T-helper 2 cell treated with Interferon-gamma antibody and Interleukin-4, amounts not matched to agents 100 ng/mL and 5 ng/mL, for 36 hours (primary cell): ENCODE measurements around the gene DAP. TPM values are rescaled to one million over a fixed set of nuclear protein-coding genes. Genes with fewer than 3 reads are reported as not detected.

ENCODE experiments used
- intact Hi-C: fragments of 100-400 bp; cut with micrococcal nuclease; formaldehyde crosslinking; loops from one replicate; pipeline ENCODE4 v1.15.1; 2023
- total RNA-seq: library from RNA; stranded (reverse); gene quantifications from 2 replicates; pipeline ENCODE4 v1.2.3, GENCODE V29; 2022

DAP gene
- total RNA-seq, 1 donor from 2014 or later = 65.8 TPM

GRCh38 chr5:10635867-10636350, 125.1 kb downstream of the DAP start:
- intact Hi-C loops = loop anchor here (1.0 to 10.0 kb wide), 3 partner anchors 125 to 381 kb away; partner anchors contain the start of genes CCT5, DAP and MARCHF6

- intact Hi-C loops = loop anchor here (1.0 to 10.0 kb wide), 3 partner anchors 126 to 381 kb away; partner anchors contain the start of genes CCT5, DAP and MARCHF6
Observed at GRCh38 chr5:10635257-10635866, 125.7 kb downstream of the DAP start.

- intact Hi-C loops = loop anchor here (2.0 to 10.0 kb wide), 3 partner anchors 37 to 380 kb away; partner anchors contain the start of genes CCT5 and MARCHF6
Observed at GRCh38 chr5:10634562-10634961, 126.5 kb downstream of the DAP start.

DNA sequence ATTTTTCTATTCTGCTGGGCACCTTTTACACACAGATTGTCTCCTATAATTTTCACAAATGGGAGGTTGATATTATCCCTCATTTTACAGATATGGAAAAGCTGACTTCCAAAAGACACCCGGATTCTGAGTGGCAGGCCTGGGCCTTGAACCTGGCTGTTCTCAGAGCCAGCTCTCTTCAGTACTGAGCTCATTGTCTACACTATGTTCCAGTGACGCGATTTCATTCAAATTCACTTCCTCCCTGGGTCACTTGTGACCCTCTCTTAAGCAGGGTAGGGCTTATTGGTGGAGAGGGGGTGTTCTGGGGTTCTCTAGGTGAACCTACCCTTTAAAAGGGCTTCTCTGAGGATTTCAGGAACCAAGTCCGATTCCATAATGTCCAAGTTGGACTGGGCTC, 127.0 kb downstream of the DAP start:
- intact Hi-C loops = loop anchor here (2.0 to 10.0 kb wide), 3 partner anchors 37 to 379 kb away; partner anchors contain the start of genes CCT5 and MARCHF6

DNA sequence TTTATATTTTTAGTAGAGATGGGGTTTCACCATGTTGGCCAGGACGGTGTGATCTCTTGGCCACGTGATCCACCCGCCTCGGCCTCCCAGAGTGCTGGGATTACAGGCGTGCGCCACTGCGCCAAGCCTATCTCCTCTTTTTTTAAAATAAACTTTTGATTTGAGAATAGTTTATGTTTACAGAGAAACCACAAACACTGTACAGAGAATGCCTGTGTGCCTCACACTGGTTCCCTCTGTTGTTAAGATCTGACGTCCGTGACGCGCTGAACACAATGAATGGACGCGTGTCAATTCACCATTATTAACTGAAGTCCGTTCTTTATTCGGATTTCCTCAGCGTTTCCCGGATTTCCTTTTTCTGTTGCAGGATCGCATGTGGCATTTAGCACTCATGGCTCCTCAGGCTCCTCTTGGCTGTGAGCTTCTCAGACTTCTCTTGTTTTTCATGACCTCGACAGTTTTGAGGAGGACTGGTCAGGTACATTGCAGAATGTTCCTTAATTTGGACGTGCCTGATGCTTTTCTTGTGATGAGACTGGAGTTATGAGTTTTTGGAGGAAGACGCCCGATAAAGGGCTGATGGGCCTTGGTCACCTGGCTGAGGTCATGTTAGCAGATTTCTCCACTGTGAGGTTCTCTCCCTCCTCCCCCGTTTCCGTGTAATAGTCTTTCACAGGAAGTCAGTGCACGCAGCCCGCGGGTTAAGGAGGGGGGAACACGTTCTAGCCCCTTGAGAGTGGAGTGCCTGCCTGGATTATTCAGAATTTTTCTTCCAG, 127.6 kb downstream of the DAP start:
- intact Hi-C loops = loop anchor here (2.0 to 10.0 kb wide), 3 partner anchors 36 to 379 kb away; partner anchors contain the start of genes CCT5 and MARCHF6

DNA sequence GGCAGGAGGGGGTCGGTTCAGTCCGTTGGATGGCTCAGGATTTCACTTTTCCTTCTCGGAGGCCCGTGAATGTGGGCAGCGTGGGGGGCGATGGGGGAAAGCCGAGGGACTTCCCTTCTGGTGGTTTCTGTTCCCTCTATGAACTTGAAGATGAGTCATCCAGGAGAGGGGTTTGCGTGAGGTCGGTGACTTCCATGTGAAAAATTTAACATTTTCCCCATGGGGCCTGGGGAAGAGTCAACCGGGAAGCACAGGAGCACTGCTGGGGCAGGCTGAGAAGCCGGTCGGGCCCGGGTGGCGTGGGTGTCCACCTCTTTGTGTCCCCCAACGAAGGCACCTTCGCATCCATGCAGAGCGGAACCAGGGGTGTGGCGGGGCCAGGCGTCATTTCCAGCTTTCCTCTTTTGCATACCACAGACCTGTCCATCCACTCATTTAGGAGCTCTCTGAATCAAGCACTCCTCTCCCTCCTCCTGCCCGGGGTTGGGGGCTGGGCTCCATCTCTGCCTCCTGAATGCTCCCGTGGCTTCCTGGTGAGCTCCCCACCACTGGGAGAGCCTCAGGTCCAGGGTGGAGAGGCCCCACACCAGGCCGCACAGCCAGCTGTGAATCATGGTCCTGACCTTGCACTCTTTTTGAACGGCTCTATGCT, 128.8 kb downstream of the DAP start:
- intact Hi-C loops = loop anchor here (5.0 to 10.0 kb wide), 2 partner anchors 35 to 377 kb away; partner anchors contain the start of gene CCT5

DNA sequence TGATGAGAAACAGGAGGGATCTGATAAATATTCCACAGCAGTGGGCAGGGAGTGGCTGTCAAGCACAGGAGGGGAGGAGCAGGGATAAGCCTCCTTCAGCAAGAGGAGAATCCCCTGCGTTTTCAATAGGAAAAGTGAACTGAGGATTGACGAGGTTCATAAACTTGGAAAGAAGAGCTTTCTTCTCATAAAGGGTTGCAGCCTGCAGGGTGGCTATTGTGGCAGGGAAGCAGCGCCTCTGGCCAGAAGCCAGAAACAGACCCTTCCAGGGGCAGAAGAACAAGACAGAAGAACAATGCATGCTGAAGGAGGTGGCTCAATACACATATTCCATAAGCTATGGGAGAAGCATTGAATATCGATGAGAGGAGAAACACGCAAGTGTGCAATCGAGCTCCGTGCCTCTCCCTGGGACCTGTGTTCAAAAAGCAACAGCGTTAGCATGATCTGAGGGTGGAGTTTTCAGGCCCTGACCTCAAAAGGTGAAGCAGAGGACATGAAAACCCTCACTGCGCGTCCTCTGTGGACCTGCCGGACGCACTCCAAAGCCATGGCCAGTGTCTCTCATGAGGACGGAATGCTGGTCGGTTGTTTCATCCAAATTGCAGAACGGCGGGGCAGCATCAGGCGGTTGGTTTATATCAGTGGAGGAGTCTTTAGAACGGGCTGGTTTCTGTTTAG, 129.6 kb downstream of the DAP start:
- intact Hi-C loops = loop anchor here (5.0 to 10.0 kb wide), 2 partner anchors 34 to 377 kb away; partner anchors contain the start of gene CCT5

GRCh38 chr5:10630744-10631143, 130.3 kb downstream of the DAP start:
- intact Hi-C loops = loop anchor here (5.0 to 10.0 kb wide), 2 partner anchors 33 to 376 kb away; partner anchors contain the start of gene CCT5

- intact Hi-C loops = loop anchor here (5.0 to 10.0 kb wide), 2 partner anchors 33 to 375 kb away; partner anchors contain the start of gene CCT5
Observed at GRCh38 chr5:10630126-10630525, 130.9 kb downstream of the DAP start.

DNA sequence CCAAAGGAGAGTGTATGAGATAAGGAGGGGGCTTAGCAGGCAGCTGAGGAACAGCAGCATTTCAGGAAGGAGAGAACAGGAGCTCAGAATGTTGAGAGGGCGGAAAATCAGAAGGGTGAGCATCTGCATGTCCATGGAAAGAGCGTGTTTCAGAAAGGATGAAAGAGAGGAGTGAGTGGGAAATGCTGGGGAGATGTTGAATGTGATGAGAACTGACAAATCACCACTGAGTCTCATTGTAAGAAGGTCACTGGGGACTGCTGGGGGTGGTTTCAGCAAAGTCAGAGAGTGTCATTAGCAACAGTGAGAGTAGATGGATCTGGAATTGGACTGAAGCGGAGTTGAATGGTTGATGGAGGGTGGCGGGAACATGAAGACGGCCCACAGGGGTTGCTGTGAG, 131.4 kb downstream of the DAP start:
- intact Hi-C loops = loop anchor here (5.0 to 10.0 kb wide), 2 partner anchors 32 to 375 kb away; partner anchors contain the start of gene CCT5

Other genes starting within 250 kb of the DAP start
- 5.7 TPM in 2 replicates for gene ANKRD33B, start 197.2 kb downstream of the DAP start, total RNA-seq